Left ventricle myocardium inferior (tissue), 1 donor: Measurements from ENCODE around the gene TSPAN9. TPM values are rescaled to one million over a fixed set of nuclear protein-coding genes. Genes with fewer than 3 reads are reported as not detected.

Source experiments
- DNase-seq: peaks from one replicate; pipeline ENCODE4 v3.0.0-alpha.2; 2020
- H3K27ac ChIP-seq: fragments of 200-600 bp; replicated peaks from 2 replicates; pipeline ENCODE4 v1.8.0; 2021
- H3K27me3 ChIP-seq: fragments of 200-600 bp; 2 replicates; pipeline ENCODE4 v1.8.0; 2021; ENCODE audit warnings: low read depth
- H3K36me3 ChIP-seq: fragments of 200-600 bp; 2 replicates; pipeline ENCODE4 v1.8.0; 2021
- H3K4me1 ChIP-seq: fragments of 200-600 bp; 2 replicates; pipeline ENCODE4 v1.8.0; 2021
- H3K4me3 ChIP-seq: fragments of 200-600 bp; 2 replicates; pipeline ENCODE4 v1.8.0; 2021; ENCODE audit warnings: mild to moderate bottlenecking, moderate library complexity
- H3K9me3 ChIP-seq: fragments of 200-600 bp; replicated peaks from 2 replicates; pipeline ENCODE4 v1.8.0; 2021
- intact Hi-C: fragments of 100-400 bp; cut with micrococcal nuclease; formaldehyde crosslinking; loops from one replicate; pipeline ENCODE4 v1.11.0; 2022
- total RNA-seq: library from RNA; stranded (reverse); fragmentation: NEBNext Ultra II Directional; extraction: Animal tissue kit (Norgen Biotek cat#: 25700); gene quantifications from one replicate; pipeline ENCODE4 v1.2.1, GENCODE V29; 2021
- TF ChIP-seq, protein P1 (sequence below): fragments of 200-600 bp; IDR thresholded peaks from 2 replicates; pipeline ENCODE4 v1.8.0; 2021; ENCODE audit warnings: antibody characterized with exemption, mild to moderate bottlenecking, borderline replicate concordance
- donor health status: DM: no; HTN: yes; CAD: no; lungs with severe emphysema.

Gene TSPAN9
- total RNA-seq, 1 donor from 2014 or later, result 305 TPM

- intact Hi-C loops, result no loop called here
- H3K9me3 ChIP-seq, result no peaks in the 10 kb centered on the region
- H3K27ac ChIP-seq, result no peak overlapping the region
- TF ChIP-seq, protein P1, sequence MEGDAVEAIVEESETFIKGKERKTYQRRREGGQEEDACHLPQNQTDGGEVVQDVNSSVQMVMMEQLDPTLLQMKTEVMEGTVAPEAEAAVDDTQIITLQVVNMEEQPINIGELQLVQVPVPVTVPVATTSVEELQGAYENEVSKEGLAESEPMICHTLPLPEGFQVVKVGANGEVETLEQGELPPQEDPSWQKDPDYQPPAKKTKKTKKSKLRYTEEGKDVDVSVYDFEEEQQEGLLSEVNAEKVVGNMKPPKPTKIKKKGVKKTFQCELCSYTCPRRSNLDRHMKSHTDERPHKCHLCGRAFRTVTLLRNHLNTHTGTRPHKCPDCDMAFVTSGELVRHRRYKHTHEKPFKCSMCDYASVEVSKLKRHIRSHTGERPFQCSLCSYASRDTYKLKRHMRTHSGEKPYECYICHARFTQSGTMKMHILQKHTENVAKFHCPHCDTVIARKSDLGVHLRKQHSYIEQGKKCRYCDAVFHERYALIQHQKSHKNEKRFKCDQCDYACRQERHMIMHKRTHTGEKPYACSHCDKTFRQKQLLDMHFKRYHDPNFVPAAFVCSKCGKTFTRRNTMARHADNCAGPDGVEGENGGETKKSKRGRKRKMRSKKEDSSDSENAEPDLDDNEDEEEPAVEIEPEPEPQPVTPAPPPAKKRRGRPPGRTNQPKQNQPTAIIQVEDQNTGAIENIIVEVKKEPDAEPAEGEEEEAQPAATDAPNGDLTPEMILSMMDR, result no peak
- H3K36me3 ChIP-seq, result peaks cover 4% of the 10 kb centered on the region
- no peak overlapping the region for H3K4me3 ChIP-seq
- DNase-seq, result no peak
- peaks cover 50% of the 10 kb centered on the region for H3K4me1 ChIP-seq
- H3K27me3 ChIP-seq, result no peaks in the 10 kb centered on the region
These were observed 36.6 kb downstream of the TSPAN9 start for GRCh38 chr12:3113671-3114325.

DNA sequence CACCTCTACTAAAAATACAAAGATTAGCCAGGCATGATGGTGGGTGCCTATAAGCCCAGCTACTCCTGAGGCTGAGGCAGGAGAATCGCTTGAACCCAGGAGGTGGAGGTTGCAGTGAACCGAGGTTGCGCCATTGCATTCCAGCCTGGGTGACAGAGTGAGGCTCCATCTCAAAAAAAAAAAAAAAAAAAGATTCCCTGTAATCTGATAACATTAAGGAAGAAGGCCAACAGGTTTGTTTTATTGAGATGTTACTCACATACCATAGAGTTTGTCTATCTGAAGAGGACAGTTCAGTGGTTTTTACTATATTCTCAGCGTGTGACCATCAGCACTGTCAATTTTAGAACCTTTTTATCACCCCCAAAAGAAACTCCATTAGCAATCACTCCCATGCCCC lies 37.5 kb downstream of the TSPAN9 start:
- Histone ChIP-seq H3K36me3 (peaks cover 4% of the 10 kb centered on the region), H3K4me1 (peaks cover 58% of the 10 kb centered on the region), H3K9me3 (no peaks in the 10 kb centered on the region), H3K27ac (no peak overlapping the region), H3K4me3 (no peak overlapping the region), H3K27me3 (no peaks in the 10 kb centered on the region)
- DNase-seq, result no peak
- intact Hi-C loops, result no loop called here
- TF ChIP-seq, protein P1, result no peak

GRCh38 chr12:3115078-3115477 lies 37.9 kb downstream of the TSPAN9 start:
- H3K4me1 ChIP-seq, result peaks cover 58% of the 10 kb centered on the region
- no peak overlapping the region for H3K27ac ChIP-seq
- no peaks in the 10 kb centered on the region for H3K9me3 ChIP-seq
- peaks cover 4% of the 10 kb centered on the region for H3K36me3 ChIP-seq
- DNase-seq, result no peak
- intact Hi-C loops, result no loop called here
- TF ChIP-seq, protein P1, result no peak
- H3K4me3 ChIP-seq, result no peak overlapping the region
- no peaks in the 10 kb centered on the region for H3K27me3 ChIP-seq

GRCh38 chr12:3116106-3116844 lies 39.1 kb downstream of the TSPAN9 start:
- H3K27me3 ChIP-seq, result no peaks in the 10 kb centered on the region
- H3K4me3 ChIP-seq, result peak overlapping the region; percentile 26
- H3K27ac ChIP-seq, result peak overlapping the region; percentile 83
- no peaks in the 10 kb centered on the region for H3K9me3 ChIP-seq
- H3K36me3 ChIP-seq, result peaks cover 4% of the 10 kb centered on the region
- peaks cover 60% of the 10 kb centered on the region for H3K4me1 ChIP-seq
- DNase-seq, result no peak
- TF ChIP-seq, protein P1, result no peak
- intact Hi-C loops, result no loop called here

GRCh38 chr12:3117144-3117581 lies 40.0 kb downstream of the TSPAN9 start:
- Histone ChIP-seq H3K27ac (peak overlapping the region; percentile 83), H3K4me1 (peaks cover 68% of the 10 kb centered on the region)
- DNase-seq, result no peak

More at GRCh38 chr12:3117144-3117581, 40.0 kb downstream of the TSPAN9 start:
- TF ChIP-seq, protein P1, result no peak
- peaks cover 4% of the 10 kb centered on the region for H3K36me3 ChIP-seq
- no peaks in the 10 kb centered on the region for H3K9me3 ChIP-seq
- intact Hi-C loops, result no loop called here
- peak overlapping the region; percentile 26 for H3K4me3 ChIP-seq
- no peaks in the 10 kb centered on the region for H3K27me3 ChIP-seq
